DLD1 (cell line): ENCODE results near the gene CEP250.

ENCODE experiments used
- in situ Hi-C: cut with HindIII; loops from 2 replicates; pipeline ENCODE4 v1.10.0; 2017; ENCODE audit warnings: low sequenced_read_pairs

Gene CEP250

GRCh38 chr20:35556871-35557270 is 101.5 kb downstream of the CEP250 start:
- in situ Hi-C loops: no loop called here

- in situ Hi-C loops: no loop called here
These were observed 103.1 kb downstream of the CEP250 start for GRCh38 chr20:35558451-35558850.

GRCh38 chr20:35559042-35559693 is 103.8 kb downstream of the CEP250 start:
- in situ Hi-C loops: no loop called here

- in situ Hi-C loops: no loop called here
These were observed 104.7 kb downstream of the CEP250 start for GRCh38 chr20:35560105-35560511.

GRCh38 chr20:35560541-35560940 is 105.1 kb downstream of the CEP250 start:
- in situ Hi-C loops: no loop called here

- in situ Hi-C loops: no loop called here
These were observed 105.9 kb downstream of the CEP250 start for GRCh38 chr20:35561268-35561667.

- in situ Hi-C loops: no loop called here
These were observed 106.3 kb downstream of the CEP250 start for GRCh38 chr20:35561671-35562070.

- in situ Hi-C loops: no loop called here
These were observed 107.2 kb downstream of the CEP250 start for GRCh38 chr20:35562541-35563110.

- in situ Hi-C loops: no loop called here
These were observed 108.4 kb downstream of the CEP250 start for GRCh38 chr20:35563834-35564233.

GRCh38 chr20:35564905-35565304 is 109.5 kb downstream of the CEP250 start:
- in situ Hi-C loops: no loop called here

- in situ Hi-C loops: no loop called here
These were observed 113.2 kb downstream of the CEP250 start for GRCh38 chr20:35568645-35569044.
